Endodermal cell (in vitro differentiated cells): ENCODE data around the gene KRT14. TPM values are rescaled to one million over a fixed set of nuclear protein-coding genes. Genes with fewer than 3 reads are reported as not detected.
"Not testable (repeated sequence)": the region's sequence is repeated elsewhere in the genome, so short reads cannot be mapped to it uniquely, and the experiment has no call there.

ENCODE experiments used
- DNase-seq: peaks from one replicate; pipeline ENCODE4 v3.0.0-alpha.2; 2017
- H3K27ac ChIP-seq: 2 replicates; pipeline ENCODE4 v1.5.1; 2013; ENCODE audit warnings: mild to moderate bottlenecking, low read depth, low read length, moderate library complexity
- H3K27me3 ChIP-seq: 2 replicates; pipeline ENCODE4 v1.6.1; 2013; ENCODE audit warnings: mild to moderate bottlenecking, low read length, moderate library complexity; ENCODE audit not compliant: insufficient read depth, control insufficient read depth, poor library complexity, severe bottlenecking
- H3K36me3 ChIP-seq: 2 replicates; pipeline ENCODE4 v1.7.0; 2013; ENCODE audit warnings: mild to moderate bottlenecking, low read length, moderate library complexity; ENCODE audit not compliant: control insufficient read depth, insufficient read depth
- H3K4me1 ChIP-seq: one replicate; pipeline ENCODE4 v1.7.0; 2013; ENCODE audit warnings: low read length; ENCODE audit not compliant: control insufficient read depth, insufficient read depth
- H3K4me3 ChIP-seq: 2 replicates; pipeline ENCODE4 v1.5.1; 2013; ENCODE audit warnings: mild to moderate bottlenecking, low read length, moderate library complexity
- H3K9ac ChIP-seq: 2 replicates; pipeline ENCODE4 v1.6.1; 2013; ENCODE audit warnings: mild to moderate bottlenecking, low read length, moderate library complexity; ENCODE audit not compliant: poor library complexity, severe bottlenecking; ENCODE audit errors: extremely low read depth
- H3K9me3 ChIP-seq: 2 replicates; pipeline ENCODE4 v1.6.1; 2013; ENCODE audit warnings: mild to moderate bottlenecking, low read length, moderate library complexity; ENCODE audit not compliant: control insufficient read depth
- H3K27ac Mint-ChIP-seq: 2 replicates; pipeline ENCODE4 v1.8.0; 2020; ENCODE audit warnings: mixed read lengths
- H3K27me3 Mint-ChIP-seq: 2 replicates; pipeline ENCODE4 v1.8.0; 2021; ENCODE audit warnings: mild to moderate bottlenecking, mixed read lengths; ENCODE audit not compliant: insufficient read depth
- H3K36me3 Mint-ChIP-seq: 2 replicates; pipeline ENCODE4 v1.8.0; 2020; ENCODE audit warnings: low read depth, mixed read lengths
- H3K4me1 Mint-ChIP-seq: 2 replicates; pipeline ENCODE4 v1.8.0; 2020; ENCODE audit warnings: mixed read lengths
- H3K4me3 Mint-ChIP-seq: 2 replicates; pipeline ENCODE4 v1.8.0; 2020; ENCODE audit warnings: mild to moderate bottlenecking, moderate library complexity, mixed read lengths
- H3K9me3 Mint-ChIP-seq: 2 replicates; pipeline ENCODE4 v1.8.0; 2020; ENCODE audit warnings: mild to moderate bottlenecking, mixed read lengths
- CTCF ChIP-seq: fragments of 200-600 bp; sonication (generic); conservative IDR thresholded peaks from 2 replicates; pipeline ENCODE4 v1.5.0; 2021; ENCODE audit warnings: antibody characterized with exemption, mild to moderate bottlenecking
- WGBS, 2 experiments: methylation state at CpG; one replicate each; pipeline versions ENCODE4 v1.1.5 to v1.1.7; 2013; ENCODE audit warnings: missing lambda C conversion rate in 2 of 2, mixed read lengths in 1 of 2; ENCODE audit not compliant: insufficient coverage in 1 of 2, insufficient read length in 1 of 2; 5-methylcytosine and 5-hydroxymethylcytosine counted together
- total RNA-seq, 2 donors: library from RNA; stranded (reverse); fragmentation: NEBNext Ultra II Directional in 1 of 2; extraction: Animal tissue kit (Norgen Biotek cat#: 25700) in 1 of 2; gene quantifications; 2 replicates in 1 of 2; 3 replicates in 1 of 2; pipeline ENCODE4 v1.2.1, GENCODE V29; 2021

The KRT14 gene
- total RNA-seq, 2 donors from 2014 or later = not detected

- WGBS, 2 experiments = 91% methylated on average over 2 of the region's 2 CpGs; no CpG with 5 or more reads in 1 of the 2 experiments
- DNase-seq = peak; percentile 22
- H3K27ac ChIP-seq = no peak overlapping the region
- Mint-ChIP-seq H3K36me3 (no peaks in the 10 kb centered on the region), H3K27ac (no peak overlapping the region), H3K9me3 (no peaks in the 10 kb centered on the region), H3K4me3 (no peak overlapping the region), H3K27me3 (no peaks in the 10 kb centered on the region), H3K4me1 (no peaks in the 10 kb centered on the region)
- H3K36me3 ChIP-seq = no peaks in the 10 kb centered on the region
- TF ChIP-seq CTCF = no peak
- no peaks in the 10 kb centered on the region for H3K9me3 ChIP-seq
- no peaks in the 10 kb centered on the region for H3K4me1 ChIP-seq
- H3K4me3 ChIP-seq = no peak overlapping the region
- no peaks in the 10 kb centered on the region for H3K27me3 ChIP-seq
- no peak overlapping the region for H3K9ac ChIP-seq
Observed at GRCh38 chr17:41621916-41622315, 35.2 kb upstream of the KRT14 start.

GRCh38 chr17:41621435-41621817 is 34.7 kb upstream of the KRT14 start:
- not testable (repeated sequence) for H3K9me3 ChIP-seq, H3K36me3 ChIP-seq, H3K27ac ChIP-seq, H3K4me1 ChIP-seq, H3K4me3 ChIP-seq, H3K27ac Mint-ChIP-seq, H3K4me1 Mint-ChIP-seq, H3K27me3 ChIP-seq, H3K27me3 Mint-ChIP-seq, H3K9me3 Mint-ChIP-seq, H3K4me3 Mint-ChIP-seq, H3K9ac ChIP-seq, H3K36me3 Mint-ChIP-seq, DNase-seq
- WGBS, 2 experiments = 93 to 96% methylated on average over 6 to 11 of the region's 11 CpGs

- no peaks in the 10 kb centered on the region for H3K27me3 ChIP-seq
- H3K4me1 Mint-ChIP-seq = no peaks in the 10 kb centered on the region
- no peaks in the 10 kb centered on the region for H3K4me1 ChIP-seq
- no peak overlapping the region for H3K4me3 ChIP-seq
- no peak overlapping the region for H3K27ac Mint-ChIP-seq
- no peaks in the 10 kb centered on the region for H3K9me3 ChIP-seq
- no peaks in the 10 kb centered on the region for H3K36me3 Mint-ChIP-seq
- H3K4me3 Mint-ChIP-seq = no peak overlapping the region
- no peak overlapping the region for H3K9ac ChIP-seq
- TF ChIP-seq CTCF = peak; percentile 51
- no peaks in the 10 kb centered on the region for H3K9me3 Mint-ChIP-seq
- peak; percentile 62 for DNase-seq
- no peaks in the 10 kb centered on the region for H3K27me3 Mint-ChIP-seq
- 93% methylated on average over 19 to 21 of the region's 21 CpGs for WGBS, 2 experiments
- H3K36me3 ChIP-seq = no peaks in the 10 kb centered on the region
- no peak overlapping the region for H3K27ac ChIP-seq
Observed at GRCh38 chr17:41620583-41621434, 34.1 kb upstream of the KRT14 start.

- H3K9ac ChIP-seq, H3K36me3 ChIP-seq, H3K9me3 Mint-ChIP-seq, H3K4me3 Mint-ChIP-seq, H3K4me1 Mint-ChIP-seq, H3K27me3 Mint-ChIP-seq, H3K9me3 ChIP-seq, H3K27ac ChIP-seq, H3K27ac Mint-ChIP-seq, H3K36me3 Mint-ChIP-seq, H3K4me3 ChIP-seq, H3K4me1 ChIP-seq, H3K27me3 ChIP-seq, DNase-seq: not testable (repeated sequence)
- 87 to 95% methylated on average over 4 to 6 of the region's 6 CpGs for WGBS, 2 experiments
Observed at GRCh38 chr17:41619927-41620582, 33.4 kb upstream of the KRT14 start.
